Measurements from ENCODE around the gene HOOK2. TPM values are rescaled to one million over a fixed set of nuclear protein-coding genes. Genes with fewer than 3 reads are reported as not detected.

The HOOK2 gene
- total and polyA plus RNA-seq, 2 of the 8 experiments (the other 6 are each of a cell fraction or from before 2014, with no cell fraction given) = 23.8 to 63.2 TPM

DNA sequence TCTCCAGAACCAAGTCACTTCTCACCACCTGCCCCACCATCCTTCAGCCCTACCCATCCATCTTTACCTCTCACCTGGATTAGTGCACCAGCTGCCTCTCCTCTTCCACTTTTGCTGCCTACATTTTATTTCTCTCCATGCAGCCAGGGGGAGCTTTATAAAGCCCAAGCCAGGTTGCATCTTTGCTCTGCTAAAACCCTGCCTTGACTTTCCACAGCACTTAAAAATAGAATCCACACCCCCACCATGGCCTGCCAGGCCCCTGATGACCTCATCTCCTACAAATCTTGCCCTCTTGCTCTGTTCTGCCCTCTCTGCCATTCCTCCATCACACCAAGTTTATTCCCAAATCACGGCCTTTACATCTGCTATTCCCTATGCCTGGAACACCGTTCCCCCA is 1.8 kb downstream of the HOOK2 start:
- peaks cover 0 to 12% (median 5%) of the 10 kb centered on the region in 4 experiments; a peak in 6 of 8 replicates for H3K36me3 ChIP-seq (ENCODE audit: control insufficient read depth in 2 of 4, insufficient read depth in 4 of 4, low read length in 3 of 4)
- H3K9ac ChIP-seq (replicated peaks in 1 of 4; ENCODE audit: extremely low read depth in 1 of 4, low read depth in 3 of 4, low read length in 3 of 4) = no peak overlapping the region
- no peak overlapping the region for H2BK20ac ChIP-seq (ENCODE audit: low read length)
- H4K5ac ChIP-seq (ENCODE audit: insufficient read length, low read depth, low read length) = no peak overlapping the region
- no peak overlapping the region for H3K14ac ChIP-seq (ENCODE audit: insufficient read length)
- no peak overlapping the region for H4K91ac ChIP-seq (replicated peaks; ENCODE audit: insufficient read length, low read length)
- no peak overlapping the region for H3K4ac ChIP-seq (replicated peaks; ENCODE audit: insufficient read length, low read depth, low read length)
- H2BK12ac ChIP-seq (ENCODE audit: low read depth, low read length) = no peak overlapping the region
- TF ChIP-seq CHD1 (IDR thresholded peaks at IDR 0.05; ENCODE audit: low read depth, low read length) = no peak
- TF ChIP-seq, protein P1, sequence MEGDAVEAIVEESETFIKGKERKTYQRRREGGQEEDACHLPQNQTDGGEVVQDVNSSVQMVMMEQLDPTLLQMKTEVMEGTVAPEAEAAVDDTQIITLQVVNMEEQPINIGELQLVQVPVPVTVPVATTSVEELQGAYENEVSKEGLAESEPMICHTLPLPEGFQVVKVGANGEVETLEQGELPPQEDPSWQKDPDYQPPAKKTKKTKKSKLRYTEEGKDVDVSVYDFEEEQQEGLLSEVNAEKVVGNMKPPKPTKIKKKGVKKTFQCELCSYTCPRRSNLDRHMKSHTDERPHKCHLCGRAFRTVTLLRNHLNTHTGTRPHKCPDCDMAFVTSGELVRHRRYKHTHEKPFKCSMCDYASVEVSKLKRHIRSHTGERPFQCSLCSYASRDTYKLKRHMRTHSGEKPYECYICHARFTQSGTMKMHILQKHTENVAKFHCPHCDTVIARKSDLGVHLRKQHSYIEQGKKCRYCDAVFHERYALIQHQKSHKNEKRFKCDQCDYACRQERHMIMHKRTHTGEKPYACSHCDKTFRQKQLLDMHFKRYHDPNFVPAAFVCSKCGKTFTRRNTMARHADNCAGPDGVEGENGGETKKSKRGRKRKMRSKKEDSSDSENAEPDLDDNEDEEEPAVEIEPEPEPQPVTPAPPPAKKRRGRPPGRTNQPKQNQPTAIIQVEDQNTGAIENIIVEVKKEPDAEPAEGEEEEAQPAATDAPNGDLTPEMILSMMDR (IDR thresholded peaks at IDR 0.05; ENCODE audit: control extremely low read depth in 1 of 3, insufficient read depth in 1 of 3, low read depth in 1 of 3, low read length in 3 of 3) = peak in 2 of 3 experiments; percentile 15 to 33; a peak in 2 of 4 replicates
- no peak overlapping the region for H2BK15ac ChIP-seq (ENCODE audit: low read length)
- H3K23ac ChIP-seq (ENCODE audit: insufficient read length) = no peak overlapping the region
- H3K23me2 ChIP-seq (ENCODE audit: low read depth, low read length) = peaks cover 15% of the 10 kb centered on the region; the same call in 1 of the 2 replicates
- H3K18ac ChIP-seq (ENCODE audit: extremely low read depth, low read length) = no peak overlapping the region
- no peak for FAIRE-seq
- 96% methylated on average over 2 of the region's 2 CpGs; no CpG with 5 or more reads in 1 of the 2 experiments for WGBS, 2 experiments (ENCODE audit: extremely low coverage in 1 of 2, insufficient coverage in 1 of 2, insufficient read length in 1 of 2, insufficient replicate concordance in 2 of 2, low coverage in 1 of 2, low lambda C conversion rate in 2 of 2, missing lambda C conversion rate in 1 of 2)
- H3K27me3 ChIP-seq (replicated peaks in 1 of 4; ENCODE audit: control insufficient read depth in 3 of 4, extremely low read depth in 1 of 4, insufficient read depth in 3 of 4, low read length in 3 of 4) = no peaks in the 10 kb centered on the region
- no peak for DNase-seq (ENCODE audit: low read depth in 1 of 2, low spot score in 2 of 2)
- no peak overlapping the region for H2BK120ac ChIP-seq (replicated peaks; ENCODE audit: low read depth, low read length)
- no peaks in the 10 kb centered on the region for H3K79me2 ChIP-seq (ENCODE audit: control insufficient read depth in 1 of 2, insufficient read depth in 2 of 2, low read length in 2 of 2)
- no peak overlapping the region for H3K4me3 ChIP-seq (ENCODE audit: extremely low read depth in 1 of 4, insufficient read depth in 2 of 4, low read depth in 3 of 4, low read length in 4 of 4)
- no peak overlapping the region for H3K27ac ChIP-seq (ENCODE audit: low read depth, low read length)
- H3K9me3 ChIP-seq (ENCODE audit: insufficient read depth in 2 of 2, low read depth in 1 of 2, low read length in 1 of 2) = no peaks in the 10 kb centered on the region
- H4K20me1 ChIP-seq (replicated peaks in 1 of 2; ENCODE audit: control insufficient read depth in 1 of 2, insufficient read depth in 2 of 2, low read length in 2 of 2) = peaks cover 0 to 3% of the 10 kb centered on the region in 2 experiments
- H3K4me1 ChIP-seq (replicated peaks in 1 of 4; ENCODE audit: control insufficient read depth in 3 of 4, insufficient read depth in 4 of 4, low read length in 3 of 4) = peaks cover 2 to 20% (median 11%) of the 10 kb centered on the region in 4 experiments
- H3K4me2 ChIP-seq (ENCODE audit: insufficient read depth in 1 of 2, low read depth in 2 of 2, low read length in 2 of 2) = no peak overlapping the region
- H3K56ac ChIP-seq (replicated peaks; ENCODE audit: insufficient read length, low read depth, low read length) = no peak overlapping the region
- no peak overlapping the region for H2AK5ac ChIP-seq (ENCODE audit: low read depth, low read length)
- H4K8ac ChIP-seq (ENCODE audit: extremely low read depth, insufficient read depth, low read length) = no peak overlapping the region
- no peak overlapping the region for H2BK5ac ChIP-seq (ENCODE audit: low read depth, low read length)
- H3K79me1 ChIP-seq (ENCODE audit: low read depth, low read length) = no peaks in the 10 kb centered on the region
- POLR2A ChIA-PET (ENCODE audit: partially characterized antibody) = interaction anchor here (0.9 to 16.6 kb wide), 8 partner anchors 9 to 77 kb away, joined by 3 to 317 read pairs (median 10); partner anchors contain the start of genes FBXW9, JUNB, PRDX2 and THSD8
- no peak overlapping the region for H2AFZ ChIP-seq (ENCODE audit: low read length)
- CTCF ChIA-PET (ENCODE audit: partially characterized antibody) = interaction anchor here (0.6 to 11.2 kb wide), 13 partner anchors 10 to 90 kb away, joined by 3 to 137 read pairs (median 5); partner anchors contain the start of genes JUNB, PRDX2 and THSD8
